Natural killer cell (primary cell): ENCODE data around the gene KIRREL3. TPM values are rescaled to one million over a fixed set of nuclear protein-coding genes. Genes with fewer than 3 reads are reported as not detected.

Experiments
- ATAC-seq, 3 donors: fragments of 150-1000 bp in 2 of 3; fragments of 200-7000 bp in 1 of 3; cut with Tn5 transposase; 1 replicate in 1 of 3; 2 replicates in 2 of 3; pipeline ENCODE4 v1.10.0; 2021; ENCODE audit warnings: mild to moderate bottlenecking in 2 of 3, moderate library complexity in 2 of 3
- DNase-seq, 2 donors: peaks; one replicate each; pipeline versions ENCODE4 v3.0.0 to v3.0.0-alpha.2; 2013 to 2021; ENCODE audit warnings: mixed read lengths in 1 of 2
- H3K27ac ChIP-seq: one replicate; pipeline ENCODE4 v1.5.1; 2013; ENCODE audit warnings: mild to moderate bottlenecking, low read length
- H3K27me3 ChIP-seq: one replicate; pipeline ENCODE4 v1.6.1; 2013; ENCODE audit warnings: low read length; ENCODE audit not compliant: control insufficient read depth, insufficient read depth
- H3K36me3 ChIP-seq: one replicate; pipeline ENCODE4 v1.6.1; 2013; ENCODE audit warnings: low read length; ENCODE audit not compliant: control insufficient read depth, insufficient read depth
- H3K4me1 ChIP-seq: one replicate; pipeline ENCODE4 v1.6.1; 2013; ENCODE audit warnings: low read length; ENCODE audit not compliant: control insufficient read depth, insufficient read depth
- H3K4me3 ChIP-seq: one replicate; pipeline ENCODE4 v1.5.1; 2013; ENCODE audit warnings: low read length
- H3K9me3 ChIP-seq: one replicate; pipeline ENCODE4 v1.6.1; 2013; ENCODE audit warnings: low read length; ENCODE audit not compliant: control insufficient read depth, insufficient read depth
- H3K27ac Mint-ChIP-seq, 2 donors: one replicate each; pipeline ENCODE4 v1.8.0; 2022; ENCODE audit warnings: mild to moderate bottlenecking in 2 of 2, mixed read lengths in 2 of 2, moderate library complexity in 1 of 2
- H3K27me3 Mint-ChIP-seq, 2 donors: one replicate each; pipeline ENCODE4 v1.8.0; 2022; ENCODE audit warnings: low read depth in 2 of 2, mixed read lengths in 2 of 2
- H3K36me3 Mint-ChIP-seq: one replicate; pipeline ENCODE4 v1.8.0; 2022; ENCODE audit warnings: mixed read lengths
- H3K4me1 Mint-ChIP-seq, 2 donors: one replicate each; pipeline ENCODE4 v1.8.0; 2022; ENCODE audit warnings: mixed read lengths in 2 of 2
- H3K4me3 Mint-ChIP-seq: one replicate; pipeline ENCODE4 v1.8.0; 2022; ENCODE audit warnings: mild to moderate bottlenecking, moderate library complexity, mixed read lengths
- H3K9me3 Mint-ChIP-seq, 2 donors: one replicate each; pipeline ENCODE4 v1.8.0; 2022; ENCODE audit warnings: mixed read lengths in 2 of 2
- CTCF ChIP-seq: fragments of 200-600 bp; IDR thresholded peaks from one replicate; pipeline ENCODE4 v1.8.0; 2022; ENCODE audit warnings: antibody characterized with exemption
- WGBS: methylation state at CpG from one replicate; pipeline ENCODE4 v1.1.7; 2013; ENCODE audit warnings: missing lambda C conversion rate; ENCODE audit not compliant: insufficient coverage; 5-methylcytosine and 5-hydroxymethylcytosine counted together
- intact Hi-C: fragments of 100-400 bp; cut with micrococcal nuclease; formaldehyde crosslinking; loops from one replicate; pipeline ENCODE4 v1.14.2; 2022
- total RNA-seq, 4 donors: library from RNA; stranded (reverse); fragments of 120-200 nt in 1 of 4; gene quantifications; one replicate each; pipeline versions ENCODE4 v1.2.3 to v1.2.4, GENCODE V29; 2013 to 2022

KIRREL3 gene
- total RNA-seq, 3 donors from 2014 or later (not counting 1 experiment from before 2014, with no cell fraction given): not detected

- Mint-ChIP-seq H3K27ac (no peak overlapping the region), H3K4me3 (no peak overlapping the region), H3K9me3 (no peaks in the 10 kb centered on the region), H3K27me3 (peaks cover 22 to 55% of the 10 kb centered on the region in 2 donors), H3K36me3 (no peaks in the 10 kb centered on the region), H3K4me1 (no peaks in the 10 kb centered on the region)
- Histone ChIP-seq H3K27ac (no peak overlapping the region), H3K4me1 (no peaks in the 10 kb centered on the region), H3K36me3 (no peaks in the 10 kb centered on the region), H3K4me3 (no peak overlapping the region), H3K27me3 (no peaks in the 10 kb centered on the region), H3K9me3 (peaks cover 3% of the 10 kb centered on the region)
- DNase-seq: no peak
- no peak for ATAC-seq
- no peak for TF ChIP-seq CTCF
- 92% methylated on average over 2 of the region's 2 CpGs for WGBS
- intact Hi-C loops: no loop called here
These were observed 103.1 kb downstream of the KIRREL3 start for GRCh38 chr11:126897430-126897829.

- H3K9me3 Mint-ChIP-seq: no peaks in the 10 kb centered on the region
- intact Hi-C loops: no loop called here
- no peak overlapping the region for H3K4me3 Mint-ChIP-seq
- H3K27ac ChIP-seq: no peak overlapping the region
- no peak overlapping the region for H3K27ac Mint-ChIP-seq
- no peak for ATAC-seq
- H3K36me3 Mint-ChIP-seq: no peaks in the 10 kb centered on the region
- TF ChIP-seq CTCF: no peak
- H3K27me3 ChIP-seq: no peaks in the 10 kb centered on the region
- DNase-seq: no peak
- peaks cover 3% of the 10 kb centered on the region for H3K9me3 ChIP-seq
- H3K4me1 Mint-ChIP-seq: no peaks in the 10 kb centered on the region
- H3K4me1 ChIP-seq: no peaks in the 10 kb centered on the region
- no peak overlapping the region for H3K4me3 ChIP-seq
- H3K36me3 ChIP-seq: no peaks in the 10 kb centered on the region
- peaks cover 22 to 47% of the 10 kb centered on the region in 2 donors for H3K27me3 Mint-ChIP-seq
These were observed 104.5 kb downstream of the KIRREL3 start for GRCh38 chr11:126896025-126896424.

- no peak overlapping the region for H3K4me3 ChIP-seq
- H3K27me3 ChIP-seq: no peaks in the 10 kb centered on the region
- peaks cover 3% of the 10 kb centered on the region for H3K9me3 ChIP-seq
- intact Hi-C loops: no loop called here
- peaks cover 23 to 34% of the 10 kb centered on the region in 2 donors for H3K27me3 Mint-ChIP-seq
- no peak for TF ChIP-seq CTCF
- H3K27ac ChIP-seq: no peak overlapping the region
- ATAC-seq (no peak), DNase-seq (no peak)
- H3K4me3 Mint-ChIP-seq: no peak overlapping the region
- H3K4me1 ChIP-seq: no peaks in the 10 kb centered on the region
- H3K4me1 Mint-ChIP-seq: no peaks in the 10 kb centered on the region
- no peaks in the 10 kb centered on the region for H3K36me3 Mint-ChIP-seq
- H3K9me3 Mint-ChIP-seq: no peaks in the 10 kb centered on the region
- H3K36me3 ChIP-seq: no peaks in the 10 kb centered on the region
- 2% methylated on average over 5 of the region's 5 CpGs for WGBS
- no peak overlapping the region for H3K27ac Mint-ChIP-seq
These were observed 106.8 kb downstream of the KIRREL3 start for GRCh38 chr11:126893796-126894195.

GRCh38 chr11:126892756-126893155 lies 107.8 kb downstream of the KIRREL3 start:
- 77% methylated on average over 8 of the region's 9 CpGs for WGBS
- DNase-seq: no peak
- intact Hi-C loops: no loop called here
- no peaks in the 10 kb centered on the region for H3K9me3 Mint-ChIP-seq
- peaks cover 19 to 36% of the 10 kb centered on the region in 2 donors for H3K27me3 Mint-ChIP-seq
- no peak overlapping the region for H3K4me3 ChIP-seq
- H3K27ac ChIP-seq: no peak overlapping the region
- no peaks in the 10 kb centered on the region for H3K4me1 Mint-ChIP-seq
- no peak for TF ChIP-seq CTCF
- H3K36me3 ChIP-seq: no peaks in the 10 kb centered on the region
- H3K4me1 ChIP-seq: no peaks in the 10 kb centered on the region
- no peaks in the 10 kb centered on the region for H3K27me3 ChIP-seq
- H3K36me3 Mint-ChIP-seq: no peaks in the 10 kb centered on the region
- no peak for ATAC-seq
- no peak overlapping the region for H3K4me3 Mint-ChIP-seq
- H3K27ac Mint-ChIP-seq: no peak overlapping the region
- H3K9me3 ChIP-seq: peaks cover 3% of the 10 kb centered on the region
